Gastrocnemius medialis (tissue), 4 donors: ENCODE measurements around the gene CRYM.

ENCODE experiments used
- CTCF ChIP-seq, 5 experiments: fragments of 450-650 bp in 3 of 5; fragments of 200-600 bp in 2 of 5; sonication (generic) in 2 of 5; IDR thresholded peaks in 4 of 5; conservative IDR thresholded peaks in 1 of 5; 1 replicate in 4 of 5; 2 replicates in 1 of 5; pipeline ENCODE4 v1.5.1; 2016 to 2019; ENCODE audit warnings: antibody characterized with exemption in 5 of 5, mild to moderate bottlenecking in 3 of 5, moderate library complexity in 3 of 5
- POLR2A ChIP-seq, 2 donors: fragments of 450-650 bp; IDR thresholded peaks; one replicate each; pipeline ENCODE4 v1.6.1; 2017; ENCODE audit warnings: antibody characterized with exemption in 2 of 2, mild to moderate bottlenecking in 2 of 2, moderate library complexity in 2 of 2

- TF ChIP-seq POLR2A (IDR thresholded peaks at IDR 0.05), result no peak
- TF ChIP-seq CTCF (IDR thresholded peaks at IDR 0.05 in 4 of 5, conservative IDR thresholded peaks at IDR 0.05 in 1 of 5), result no peak
These were observed 36.2 kb upstream of the CRYM start for GRCh38 chr16:21314339-21314738.
